ENCODE data around the gene ERBIN.
"Not testable (repeated sequence)": the region's sequence is repeated elsewhere in the genome, so short reads cannot be mapped to it uniquely, and the experiment has no call there.

The ERBIN gene

DNA sequence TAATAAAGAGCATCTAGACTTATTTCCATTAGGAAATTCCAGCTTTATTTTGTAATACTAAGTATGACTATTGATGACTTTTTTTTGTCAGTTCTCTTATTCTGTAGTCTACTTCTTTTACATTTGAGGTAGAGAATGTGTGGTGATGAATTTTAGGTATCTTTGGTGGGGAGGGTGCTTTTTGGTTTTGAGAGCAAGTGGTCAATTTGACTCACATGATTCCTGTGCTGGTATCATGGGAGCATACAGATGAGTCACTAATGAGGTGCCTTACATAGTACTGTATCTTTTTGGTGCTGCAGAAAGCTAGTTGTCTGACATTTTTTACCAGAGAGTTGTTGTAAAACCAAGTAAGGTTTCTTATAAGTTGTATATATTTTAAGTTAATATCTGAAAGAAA is 35.3 kb downstream of the ERBIN start:
- peak; percentile 31 for DNase-seq (ENCODE audit: extremely low spot score)
- CTCF ChIA-PET, result interaction anchor here (0.7 to 1.5 kb wide), 5 partner anchors 10 to 236 kb away, joined by 3 to 6 read pairs (median 3); no protein-coding TSS in a partner anchor
- POLR2A ChIA-PET, result interaction anchor here (0.5 kb wide), 1 partner anchor 251 kb away, joined by 3 read pairs; no protein-coding TSS in a partner anchor
- TF ChIP-seq, protein P1, sequence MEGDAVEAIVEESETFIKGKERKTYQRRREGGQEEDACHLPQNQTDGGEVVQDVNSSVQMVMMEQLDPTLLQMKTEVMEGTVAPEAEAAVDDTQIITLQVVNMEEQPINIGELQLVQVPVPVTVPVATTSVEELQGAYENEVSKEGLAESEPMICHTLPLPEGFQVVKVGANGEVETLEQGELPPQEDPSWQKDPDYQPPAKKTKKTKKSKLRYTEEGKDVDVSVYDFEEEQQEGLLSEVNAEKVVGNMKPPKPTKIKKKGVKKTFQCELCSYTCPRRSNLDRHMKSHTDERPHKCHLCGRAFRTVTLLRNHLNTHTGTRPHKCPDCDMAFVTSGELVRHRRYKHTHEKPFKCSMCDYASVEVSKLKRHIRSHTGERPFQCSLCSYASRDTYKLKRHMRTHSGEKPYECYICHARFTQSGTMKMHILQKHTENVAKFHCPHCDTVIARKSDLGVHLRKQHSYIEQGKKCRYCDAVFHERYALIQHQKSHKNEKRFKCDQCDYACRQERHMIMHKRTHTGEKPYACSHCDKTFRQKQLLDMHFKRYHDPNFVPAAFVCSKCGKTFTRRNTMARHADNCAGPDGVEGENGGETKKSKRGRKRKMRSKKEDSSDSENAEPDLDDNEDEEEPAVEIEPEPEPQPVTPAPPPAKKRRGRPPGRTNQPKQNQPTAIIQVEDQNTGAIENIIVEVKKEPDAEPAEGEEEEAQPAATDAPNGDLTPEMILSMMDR (IDR thresholded peaks at IDR 0.05; ENCODE audit: control extremely low read depth, extremely low read depth, low read depth, missing control alignments), result no peak

DNA sequence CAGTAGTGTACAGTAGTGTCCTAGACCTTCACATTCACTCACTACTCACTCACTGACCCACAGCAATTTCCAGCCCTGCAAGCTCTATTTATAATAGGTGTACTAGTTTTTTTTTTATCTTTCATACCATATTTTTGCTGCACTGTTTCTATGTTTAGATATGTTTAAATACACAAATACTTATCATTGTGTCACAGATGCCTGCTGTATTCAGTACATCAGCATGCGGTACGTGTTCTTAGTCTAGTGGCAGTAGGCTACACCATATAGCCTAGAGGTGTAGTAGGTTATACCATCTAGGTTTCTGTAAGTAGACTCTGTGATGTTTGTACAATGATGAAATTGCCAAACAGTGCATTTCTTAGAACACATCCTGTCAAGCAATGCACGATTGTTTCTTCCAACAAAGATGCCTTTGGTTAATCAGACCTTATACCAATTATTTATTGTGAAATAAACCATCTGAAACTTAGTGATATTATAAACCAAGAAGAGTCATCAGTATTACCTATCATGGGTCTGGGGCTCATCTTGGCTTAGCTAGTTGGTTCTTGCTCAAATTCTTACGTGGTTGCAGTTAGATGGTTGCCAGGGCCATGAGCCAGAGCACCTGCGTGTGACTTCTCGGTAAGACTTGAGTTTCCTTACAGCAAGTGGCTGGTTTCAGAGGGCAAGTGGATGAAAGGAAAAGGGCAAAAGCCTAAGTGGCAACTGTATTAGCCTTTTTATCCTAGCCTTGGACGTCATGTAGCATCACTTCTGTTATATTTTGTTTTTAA is 41.1 kb downstream of the ERBIN start:
- TF ChIP-seq, protein P1 (IDR thresholded peaks at IDR 0.05; ENCODE audit: control extremely low read depth, extremely low read depth, low read depth, missing control alignments), result no peak
- POLR2A ChIA-PET, result no interaction called here
- no peak for DNase-seq (ENCODE audit: extremely low spot score)
- CTCF ChIA-PET, result interaction anchor here (1.0 to 1.5 kb wide), 2 partner anchors 25 to 28 kb away, joined by 3 to 4 read pairs; no protein-coding TSS in a partner anchor

DNA sequence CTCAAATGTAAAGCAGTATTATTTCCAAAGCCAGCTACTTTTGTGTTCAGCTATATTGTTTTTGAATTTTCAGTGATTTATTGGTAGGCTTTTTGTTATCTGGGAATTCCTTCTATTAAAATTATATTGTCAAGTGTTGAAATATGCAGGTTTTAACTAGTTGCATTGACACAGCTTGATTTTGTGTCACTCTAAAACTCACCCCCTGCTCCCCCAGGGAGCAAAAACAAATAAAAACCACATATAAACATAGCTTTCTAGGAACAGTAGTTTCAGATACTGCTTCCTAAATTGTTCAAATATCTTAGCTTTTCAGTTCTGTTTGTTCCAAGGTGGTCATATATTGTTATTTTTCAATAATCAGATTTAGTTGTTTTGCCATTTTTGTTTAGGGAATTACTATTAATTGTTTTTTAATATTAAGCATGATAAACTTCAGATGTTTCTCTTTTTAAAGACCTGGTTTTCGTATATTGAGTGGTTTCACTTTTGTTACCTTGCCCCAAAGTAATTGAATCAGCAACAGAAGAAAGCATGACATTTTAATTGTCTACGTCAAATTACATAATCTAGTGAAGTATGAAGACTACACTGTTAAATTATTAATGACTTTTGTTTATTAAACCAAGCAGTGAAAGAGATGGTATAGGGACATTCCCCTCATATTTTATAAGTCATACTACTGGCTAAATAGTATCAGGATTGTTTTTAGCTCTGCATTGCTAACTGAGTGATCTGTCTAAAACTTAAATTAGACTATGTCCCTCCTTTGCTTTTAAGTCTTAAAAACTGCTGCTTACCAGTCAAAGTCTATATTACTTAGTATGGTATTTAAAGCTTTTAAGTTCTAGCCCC is 43.4 kb downstream of the ERBIN start:
- ChIA-PET CTCF (interaction anchor here (0.9 to 1.1 kb wide), 4 partner anchors 12 to 83 kb away, joined by 3 read pairs; no protein-coding TSS in a partner anchor), POLR2A (no interaction called here)
- TF ChIP-seq, protein P1 (IDR thresholded peaks at IDR 0.05; ENCODE audit: control extremely low read depth, extremely low read depth, low read depth, missing control alignments), result no peak
- DNase-seq (ENCODE audit: extremely low spot score), result no peak

- POLR2A ChIA-PET, result no interaction called here
- CTCF ChIA-PET, result interaction anchor here (1.0 to 1.4 kb wide), 3 partner anchors 11 to 54 kb away, joined by 3 read pairs; no protein-coding TSS in a partner anchor
- TF ChIP-seq, protein P1 (IDR thresholded peaks at IDR 0.05; ENCODE audit: control extremely low read depth, extremely low read depth, low read depth, missing control alignments), result no peak
- no peak for DNase-seq (ENCODE audit: extremely low spot score)
These were observed 44.3 kb downstream of the ERBIN start for GRCh38 chr5:65970481-65971367.

GRCh38 chr5:65971643-65972042 is 45.3 kb downstream of the ERBIN start:
- ChIA-PET CTCF (interaction anchor here (1.2 to 1.4 kb wide), 2 partner anchors 10 to 24 kb away, joined by 3 read pairs; no protein-coding TSS in a partner anchor), POLR2A (no interaction called here)
- no peak for DNase-seq (ENCODE audit: extremely low spot score)
- TF ChIP-seq, protein P1 (IDR thresholded peaks at IDR 0.05; ENCODE audit: control extremely low read depth, extremely low read depth, low read depth, missing control alignments), result no peak

DNA sequence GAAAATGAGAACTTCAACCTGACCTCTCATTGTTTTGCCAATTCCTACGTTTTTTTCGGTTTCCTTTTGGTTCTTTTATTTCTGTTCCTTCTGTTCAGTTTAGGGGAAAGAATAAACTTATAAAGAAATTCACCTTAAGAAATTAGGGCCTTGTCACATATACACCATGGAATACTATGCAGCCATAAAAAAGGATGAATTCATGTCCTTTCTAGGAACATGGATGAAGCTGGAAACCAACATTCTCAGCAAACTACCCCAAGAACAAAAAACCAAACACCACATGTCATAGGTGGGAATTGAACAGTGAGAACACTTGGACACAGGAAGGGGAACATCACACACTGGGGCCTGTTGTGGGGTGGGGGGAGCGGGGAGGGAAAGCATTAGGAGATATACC is 46.5 kb downstream of the ERBIN start:
- ChIA-PET POLR2A (interaction anchor here (0.6 kb wide), 1 partner anchor 37 kb away, joined by 9 read pairs; no protein-coding TSS in a partner anchor), CTCF (interaction anchor here (0.7 to 1.0 kb wide), 2 partner anchors 14 to 246 kb away, joined by 3 read pairs; no protein-coding TSS in a partner anchor)
- not testable (repeated sequence) for DNase-seq (ENCODE audit: extremely low spot score)

Measured in GM10248 (cell line).